Pulmonary artery endothelial cell (primary cell): ENCODE results near the gene ENDOU. TPM values are rescaled to one million over a fixed set of nuclear protein-coding genes. Genes with fewer than 3 reads are reported as not detected.

Experiments used
- DNase-seq: peaks from one replicate; pipeline ENCODE4 v3.0.0-alpha.2; 2011; ENCODE audit warnings: low read depth, low spot score
- total RNA-seq: library from RNA; depleted of rRNA; stranded (reverse); fragments of >200 nt; gene quantifications from 2 replicates; pipeline ENCODE4 v1.2.3, GENCODE V29; 2014

ENDOU gene
- total RNA-seq, 1 donor from 2014 or later, result not detected

DNA sequence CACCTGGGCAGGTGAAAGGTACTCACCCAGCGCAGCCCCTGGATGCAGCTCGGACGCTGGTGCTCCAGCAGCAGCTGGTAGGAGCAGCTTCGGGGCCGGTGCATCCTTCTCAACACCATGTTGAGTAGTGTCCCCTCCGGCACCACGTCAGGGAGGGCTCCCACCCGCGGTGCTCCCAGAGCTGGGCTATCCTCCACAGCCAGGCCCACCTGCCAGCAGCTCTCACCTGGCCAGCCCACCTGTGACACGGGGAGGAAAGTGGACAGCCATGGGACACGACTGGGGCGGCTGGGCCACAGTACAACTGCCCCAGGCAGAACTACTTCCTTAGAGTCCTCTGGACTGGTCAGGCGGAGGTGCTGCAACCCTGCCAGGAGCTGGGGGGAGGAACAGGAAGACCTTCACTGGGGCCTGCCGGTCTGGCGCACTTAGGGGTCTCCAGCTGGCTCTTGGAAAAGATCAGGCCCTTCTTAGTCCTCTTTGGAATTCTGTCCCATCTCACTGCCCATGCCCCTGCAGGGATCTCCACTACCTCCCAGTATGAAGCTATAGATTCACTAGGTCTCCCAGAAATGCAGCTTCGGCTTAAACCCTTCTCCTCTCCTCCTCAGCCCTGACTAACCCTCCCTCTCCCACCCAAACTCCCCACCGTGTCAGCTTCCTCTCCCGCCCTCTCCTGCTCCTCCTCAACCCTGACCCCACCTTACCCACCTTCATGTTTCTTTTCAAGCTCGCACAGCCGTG is 32.7 kb upstream of the ENDOU start:
- no peak for DNase-seq

DNA sequence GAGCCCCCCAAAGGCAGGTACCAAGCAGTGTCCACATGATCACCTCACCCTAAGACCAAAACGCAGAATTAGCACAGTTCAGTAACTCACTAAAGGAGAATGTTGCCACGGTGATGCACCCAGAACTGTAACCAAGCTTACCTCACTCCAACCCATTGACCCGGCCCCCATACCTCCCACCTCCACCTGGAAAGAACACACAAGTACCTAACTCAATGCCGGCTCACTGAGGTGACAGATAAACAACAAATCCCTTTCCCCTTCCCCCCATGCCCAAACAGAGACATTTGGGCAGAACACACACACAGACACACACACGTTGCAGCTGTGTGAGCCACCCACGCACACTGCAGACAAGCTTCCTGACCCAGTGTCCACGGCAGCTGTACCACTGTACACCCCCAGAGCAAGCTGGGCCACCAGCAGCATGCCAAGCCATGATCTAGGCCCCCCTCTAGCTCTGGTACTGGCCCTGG is 32.1 kb upstream of the ENDOU start:
- DNase-seq, result no peak

DNA sequence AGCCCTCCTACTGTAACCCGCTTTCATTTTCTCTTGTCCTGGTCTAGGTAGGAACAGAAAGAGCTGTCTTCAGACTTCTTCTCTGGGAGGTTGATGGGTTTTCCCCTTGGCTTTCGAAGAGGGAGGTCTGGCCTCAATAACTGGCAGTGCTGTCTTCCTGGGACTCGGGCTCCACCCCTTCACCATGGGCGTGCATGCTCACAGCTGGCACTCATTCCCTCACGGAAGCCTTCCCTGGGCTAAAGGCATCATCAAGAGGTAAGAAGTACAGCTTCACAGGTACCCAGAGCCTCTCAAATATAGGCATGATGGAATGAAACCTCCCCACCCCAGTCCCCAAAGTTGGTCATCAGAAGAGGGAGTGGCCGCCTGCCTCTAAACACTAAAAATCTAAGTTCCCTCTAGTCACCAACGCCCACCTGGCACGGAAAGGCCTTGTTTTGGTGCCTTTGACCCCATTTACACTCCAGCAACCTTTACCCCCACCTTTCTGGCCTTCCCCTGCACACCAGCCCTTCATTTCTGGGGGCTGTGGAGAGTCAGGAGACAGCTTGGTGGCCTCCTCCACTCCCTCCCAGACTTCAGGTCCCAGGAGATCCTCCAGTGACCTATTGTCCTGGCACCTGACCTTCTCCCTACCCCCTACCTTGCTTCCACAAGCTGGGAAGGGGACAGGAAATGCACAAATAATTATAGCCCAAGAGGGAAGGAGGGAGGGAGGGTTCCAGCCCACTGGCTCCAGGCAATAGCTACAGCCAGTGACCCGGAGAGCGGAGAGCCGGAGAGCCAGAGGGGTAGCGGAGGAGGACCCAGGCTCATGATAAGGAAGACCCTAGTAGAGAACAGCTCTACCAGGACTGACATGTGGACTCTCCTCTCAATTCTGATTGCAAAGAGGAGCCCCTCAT is 30.6 kb upstream of the ENDOU start:
- no peak for DNase-seq

DNA sequence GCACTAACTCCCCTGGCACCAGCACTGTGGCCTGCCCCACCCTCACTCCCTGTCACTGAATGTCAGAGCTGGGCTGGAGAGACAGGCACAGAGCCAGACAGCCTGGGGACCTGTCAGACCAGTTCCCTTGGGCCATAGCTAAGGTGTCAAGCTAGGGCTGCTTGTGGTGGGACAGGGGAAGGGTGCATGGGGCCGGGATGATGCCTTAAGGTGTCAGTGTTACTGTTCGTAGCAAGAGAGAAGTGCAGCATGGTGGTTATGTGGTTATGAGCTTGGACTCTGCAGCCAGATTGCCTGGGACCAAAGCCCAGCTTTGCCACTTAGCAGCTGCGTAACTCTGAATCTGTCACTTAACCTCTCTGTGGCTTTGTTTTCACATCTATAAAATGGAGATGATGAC is 29.6 kb upstream of the ENDOU start:
- DNase-seq, result no peak

DNA sequence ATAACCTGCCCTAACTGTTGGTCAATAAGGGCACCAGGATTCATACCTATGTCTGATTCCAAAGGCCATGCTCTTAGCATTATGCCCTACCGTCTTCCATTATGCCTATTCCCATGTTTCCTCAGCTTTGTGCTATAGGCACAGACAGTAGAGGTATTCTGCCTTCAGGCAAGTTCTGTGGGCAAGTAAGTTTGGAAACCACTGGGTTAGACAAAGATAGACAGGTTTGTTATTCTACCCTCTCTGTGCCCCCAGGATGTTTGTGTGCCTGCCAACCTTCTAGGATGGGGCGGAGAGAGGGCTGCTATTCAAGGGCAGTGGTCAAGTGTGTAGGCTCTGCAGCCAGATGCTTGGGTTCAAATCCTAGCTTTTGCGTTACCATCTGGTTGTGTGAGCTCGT is 28.8 kb upstream of the ENDOU start:
- no peak for DNase-seq

DNA sequence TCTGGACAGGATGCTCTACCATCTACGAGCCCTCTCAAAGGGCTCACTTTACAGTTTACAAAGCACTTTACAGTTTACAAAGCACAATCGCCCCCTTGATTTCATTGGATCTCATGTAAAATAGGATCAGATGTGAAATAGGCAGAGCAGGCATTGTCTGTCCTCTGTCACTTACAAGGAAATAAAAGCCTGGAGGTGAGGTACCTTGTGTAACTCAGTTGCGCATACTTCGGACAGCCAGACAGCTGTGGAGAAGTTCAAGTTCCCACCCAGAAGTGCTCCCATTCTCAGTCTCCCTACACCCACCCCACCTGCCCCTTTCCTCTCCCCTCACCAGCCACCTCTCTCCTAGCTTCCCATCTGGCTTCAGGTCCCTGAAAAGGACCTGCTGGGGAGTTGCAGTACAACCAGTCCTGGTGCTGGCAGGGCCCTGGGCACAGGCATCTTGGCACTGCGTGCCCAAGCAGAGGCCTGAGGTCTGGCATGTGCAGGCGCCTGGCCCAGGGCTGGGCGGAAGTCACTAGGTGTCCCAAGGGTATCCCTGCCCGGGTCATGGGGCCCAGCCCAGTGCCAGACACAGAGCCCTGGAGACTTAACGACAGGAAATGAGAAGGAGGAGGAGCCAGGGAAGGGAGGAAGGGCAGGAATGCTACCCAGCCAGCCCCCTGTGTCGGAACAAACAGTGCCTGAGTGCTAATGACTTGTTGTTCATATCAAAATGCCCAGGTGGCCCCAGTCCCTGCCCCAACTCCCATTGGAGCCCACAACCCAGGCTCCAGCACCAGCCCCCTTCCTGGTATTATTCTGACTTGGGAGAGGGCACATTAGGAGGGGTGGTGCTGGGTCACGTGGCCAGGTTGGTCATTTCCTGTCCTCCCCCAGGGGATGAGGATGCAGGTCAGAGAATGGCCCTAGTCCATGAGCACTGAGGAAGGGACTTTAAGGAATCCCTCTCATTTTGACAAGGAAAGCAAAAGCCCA is 28.0 kb upstream of the ENDOU start:
- no peak for DNase-seq

DNA sequence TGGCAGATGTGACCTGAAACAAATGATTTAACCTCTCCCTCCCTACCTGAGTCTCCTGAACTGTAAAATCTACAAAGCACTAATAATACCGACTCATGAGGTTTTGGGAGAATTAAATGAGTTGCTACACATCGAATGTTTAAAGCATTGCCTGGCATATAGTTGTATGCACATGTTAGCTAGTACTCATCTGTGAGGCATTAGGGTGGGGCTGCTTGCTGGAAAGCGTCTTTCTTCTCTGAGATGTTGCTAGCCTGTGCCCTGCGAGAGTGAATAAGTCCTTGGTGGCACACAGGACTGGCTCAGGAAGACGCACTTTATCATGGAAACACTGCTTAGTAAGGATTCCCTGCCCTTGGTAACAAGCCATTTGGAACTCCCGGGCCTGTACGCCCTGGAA is 27.3 kb upstream of the ENDOU start:
- DNase-seq, result no peak

DNA sequence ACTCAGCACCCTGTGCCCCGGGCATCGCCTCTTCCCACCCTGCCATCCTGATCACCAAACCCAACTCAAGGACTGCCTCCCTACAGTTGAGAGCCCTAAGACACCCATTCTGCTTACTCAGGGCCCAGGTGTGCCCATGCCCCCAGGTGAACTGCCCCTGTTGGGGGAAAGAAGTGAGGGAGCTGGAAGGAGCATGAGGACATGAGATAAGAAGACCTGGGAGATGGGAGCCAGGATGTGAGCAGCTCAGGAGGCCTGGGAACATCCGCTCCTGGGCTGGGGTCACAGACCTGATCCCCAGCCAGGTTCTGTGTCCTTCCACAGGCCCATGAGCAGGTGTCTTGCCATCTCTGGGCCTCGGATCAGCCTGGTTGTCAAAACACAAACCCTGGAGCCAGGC is 26.8 kb upstream of the ENDOU start:
- DNase-seq, result no peak

DNA sequence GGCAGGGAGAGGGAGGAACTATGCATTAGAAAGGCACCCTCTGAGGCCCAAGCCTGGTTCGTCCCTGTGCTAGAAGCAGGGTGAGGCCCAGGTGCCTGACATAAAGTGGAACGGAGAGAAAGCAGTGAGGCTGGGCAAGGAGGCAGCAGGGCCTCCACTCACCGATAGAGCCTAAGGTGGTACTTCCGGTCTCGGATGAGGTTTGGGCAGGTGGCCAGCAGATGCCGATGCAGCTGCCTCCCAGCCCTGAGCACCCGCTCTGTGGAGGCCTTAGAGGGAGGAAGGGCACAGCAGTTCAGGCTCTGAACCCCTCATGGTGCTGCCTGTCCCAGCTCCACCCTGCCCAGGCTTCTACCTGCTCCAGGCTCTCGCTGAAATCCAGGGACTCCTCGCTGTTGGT is 26.3 kb upstream of the ENDOU start:
- no peak for DNase-seq

DNA sequence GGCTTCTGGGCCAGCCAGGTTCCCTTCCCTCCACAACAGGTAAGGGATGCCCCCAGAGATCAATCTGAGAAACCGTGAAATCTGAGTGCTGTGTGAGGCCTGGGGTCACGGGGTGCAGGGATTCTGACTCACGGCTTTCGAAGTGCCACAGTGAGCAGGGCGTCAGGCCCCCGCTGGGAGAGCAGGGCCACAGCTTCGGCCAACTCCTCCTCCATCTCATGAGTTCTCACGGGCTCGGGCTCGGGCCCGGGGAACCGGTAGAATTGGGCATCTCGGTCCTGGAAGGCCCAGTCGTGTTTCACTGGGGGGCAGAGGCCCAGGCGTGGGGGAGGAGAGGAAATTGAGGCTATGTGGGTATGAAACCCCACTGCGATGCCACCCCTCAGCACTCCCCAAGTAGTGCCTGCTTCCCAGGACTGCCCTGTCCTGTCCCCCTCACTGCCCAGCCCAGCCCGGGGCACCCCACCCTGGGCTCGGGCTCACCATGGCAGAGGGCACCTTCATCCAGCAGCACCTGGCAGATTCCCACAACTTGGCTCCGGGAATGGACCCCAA is 25.7 kb upstream of the ENDOU start:
- DNase-seq, result no peak

DNA sequence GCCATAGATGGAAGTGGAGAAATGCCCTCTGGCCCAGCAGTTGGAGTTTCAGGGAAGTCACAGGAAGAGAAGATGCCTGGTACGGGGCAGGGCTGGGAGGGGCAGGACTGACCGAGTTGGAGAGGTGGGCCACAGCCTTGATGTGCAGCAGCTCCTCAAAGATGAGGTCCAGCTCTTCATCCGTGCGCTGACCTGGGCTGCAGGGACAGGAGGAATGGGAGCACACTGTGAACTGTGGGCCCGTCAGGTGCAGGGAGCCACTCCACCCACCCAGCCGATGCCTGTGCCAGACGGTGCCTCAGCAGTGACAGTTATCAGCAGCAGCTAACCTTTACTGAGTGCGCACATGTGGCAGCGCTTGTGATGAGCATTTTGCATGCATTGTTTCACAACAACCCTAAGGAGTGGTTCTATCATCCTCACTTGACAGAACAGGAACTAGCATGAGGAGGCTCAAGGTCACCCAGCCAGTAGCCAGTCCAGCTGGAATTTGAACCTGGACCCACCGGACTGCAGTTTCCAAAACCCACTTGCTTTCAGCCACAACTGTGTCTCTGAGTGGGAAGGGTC is 25.0 kb upstream of the ENDOU start:
- DNase-seq, result no peak

DNA sequence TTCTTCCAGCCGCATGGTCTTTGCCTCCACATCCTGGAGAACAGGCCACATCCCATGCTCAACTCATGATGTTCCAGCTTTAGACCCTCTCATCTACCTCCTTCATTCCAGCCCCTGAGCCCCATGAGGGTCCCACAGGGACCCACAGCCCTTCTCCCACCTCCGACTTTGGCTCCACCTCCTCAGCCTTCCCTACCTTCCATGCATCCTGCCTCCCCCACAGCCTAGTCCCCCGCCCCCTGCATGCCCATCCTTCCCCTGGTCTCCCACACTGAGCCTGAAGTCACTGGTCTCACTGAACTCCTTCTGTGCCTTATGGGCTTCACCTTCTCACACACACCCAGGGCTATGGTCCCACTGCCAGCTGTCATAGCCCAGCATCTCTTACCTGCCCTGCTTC is 23.6 kb upstream of the ENDOU start:
- DNase-seq, result no peak

DNA sequence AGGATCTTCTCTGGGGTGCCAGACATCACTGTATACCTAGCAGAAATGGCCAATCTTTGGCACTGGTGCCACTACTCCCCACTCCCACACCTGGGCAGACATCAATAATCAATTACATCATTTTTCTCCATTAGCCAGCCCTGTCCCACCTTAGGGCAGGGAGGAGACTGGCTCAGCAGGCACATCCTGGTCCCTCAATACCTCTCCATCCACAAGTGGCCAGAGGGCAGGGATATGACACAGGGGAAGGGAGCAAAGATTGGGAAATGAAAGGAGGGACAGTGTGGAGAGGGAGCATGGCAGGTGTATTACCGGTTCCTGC is 23.2 kb upstream of the ENDOU start:
- DNase-seq, result no peak

DNA sequence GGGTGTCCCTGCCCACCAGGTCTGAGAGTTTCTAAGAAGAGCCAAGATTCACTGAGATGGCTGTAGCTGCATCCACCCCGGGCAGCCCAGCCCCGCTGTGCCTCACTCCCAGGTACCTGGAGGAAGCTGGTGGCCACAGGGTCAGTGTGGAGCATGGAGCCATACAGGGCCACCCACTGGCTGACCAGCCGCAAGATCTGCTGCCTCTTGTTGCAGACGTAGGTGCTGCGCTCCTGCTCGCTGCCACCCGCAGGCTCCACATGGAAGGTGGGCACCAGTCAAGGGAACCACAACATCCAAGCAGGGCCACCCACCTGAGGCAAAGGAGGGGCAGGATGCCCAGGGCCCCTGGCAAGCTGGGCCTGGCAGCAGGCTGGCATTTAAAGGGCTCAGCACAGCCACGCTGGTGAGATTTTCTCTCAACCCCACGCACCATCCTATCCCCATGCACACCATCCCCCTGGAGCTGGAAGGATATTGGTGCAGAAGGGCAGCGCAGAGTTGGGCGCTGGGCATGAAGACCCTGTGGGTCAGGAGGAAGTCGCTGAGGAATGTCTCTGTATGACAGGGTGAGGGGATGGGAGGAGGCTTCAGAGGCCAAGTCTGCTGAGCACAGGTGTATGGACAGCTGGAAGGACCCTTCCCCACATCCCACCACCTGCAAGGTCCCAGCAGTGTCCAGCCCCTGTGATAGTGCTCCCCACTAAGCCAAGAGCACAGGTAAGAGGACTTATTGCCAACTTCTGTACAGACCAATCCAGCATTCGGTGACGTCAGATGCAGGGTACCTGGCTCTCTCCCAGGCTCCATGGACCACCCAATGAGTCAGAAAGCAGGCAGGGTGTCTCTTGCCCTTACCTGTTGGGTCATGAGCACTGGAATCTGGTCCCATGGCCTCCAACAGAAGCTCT is 22.6 kb upstream of the ENDOU start:
- DNase-seq, result no peak

DNA sequence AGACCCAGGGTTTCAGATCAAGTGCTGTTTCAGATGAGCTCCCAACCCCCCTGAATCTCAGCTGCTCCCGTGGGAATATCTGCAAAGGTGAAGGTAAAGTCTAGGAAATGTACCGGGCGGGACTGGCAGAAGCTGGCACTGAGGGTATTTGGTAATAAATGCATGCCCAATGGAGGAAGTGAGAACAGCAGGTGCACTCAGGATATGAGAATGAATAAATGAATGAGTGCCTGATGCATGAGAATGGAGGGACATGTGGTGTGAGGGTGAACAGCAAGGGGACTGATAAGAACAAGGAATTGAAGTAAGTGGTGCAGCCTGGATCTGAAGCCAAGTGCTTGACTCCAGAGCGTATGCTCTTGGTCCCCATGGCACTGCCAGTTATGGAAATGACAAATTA is 21.8 kb upstream of the ENDOU start:
- no peak for DNase-seq

DNA sequence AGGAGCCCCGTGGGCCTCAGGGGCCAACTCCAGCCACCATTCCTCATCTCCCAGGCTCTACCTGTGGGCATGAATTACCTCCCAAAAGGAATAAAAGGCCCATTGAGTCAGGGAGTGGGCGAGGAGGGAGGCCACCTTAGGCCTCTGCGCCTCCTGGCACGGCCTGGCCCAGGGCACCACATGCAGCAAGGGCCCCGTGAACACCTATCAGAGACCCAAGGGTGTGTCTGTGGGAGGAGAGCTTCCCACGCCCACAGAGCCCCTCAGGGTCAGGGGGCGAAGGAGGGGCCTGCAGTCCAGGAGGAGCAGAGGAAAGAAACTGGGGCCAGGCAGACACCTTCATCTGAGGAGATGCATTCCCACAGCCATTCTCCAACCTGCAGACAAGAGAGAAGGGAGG is 21.2 kb upstream of the ENDOU start:
- no peak for DNase-seq

DNA sequence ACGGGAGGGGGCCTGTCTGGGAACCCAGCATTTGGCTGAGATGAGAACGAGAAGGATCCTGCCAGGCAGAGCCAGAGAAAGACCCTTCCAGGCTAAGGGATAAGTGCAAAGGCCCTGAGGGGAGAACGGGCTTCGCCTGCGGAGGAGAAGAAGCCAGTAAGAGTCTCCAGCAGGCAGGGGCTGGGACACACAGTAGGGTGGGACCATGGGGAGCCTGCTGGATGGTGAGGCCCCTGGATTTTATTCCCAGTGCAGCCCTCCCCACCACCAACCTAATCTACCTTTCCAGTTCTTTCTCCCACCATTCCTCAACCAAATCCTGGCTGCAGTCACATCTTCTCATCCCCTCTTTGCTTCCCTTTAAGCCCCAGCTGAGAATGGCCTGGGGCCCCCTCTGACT is 20.8 kb upstream of the ENDOU start:
- DNase-seq, result no peak

DNA sequence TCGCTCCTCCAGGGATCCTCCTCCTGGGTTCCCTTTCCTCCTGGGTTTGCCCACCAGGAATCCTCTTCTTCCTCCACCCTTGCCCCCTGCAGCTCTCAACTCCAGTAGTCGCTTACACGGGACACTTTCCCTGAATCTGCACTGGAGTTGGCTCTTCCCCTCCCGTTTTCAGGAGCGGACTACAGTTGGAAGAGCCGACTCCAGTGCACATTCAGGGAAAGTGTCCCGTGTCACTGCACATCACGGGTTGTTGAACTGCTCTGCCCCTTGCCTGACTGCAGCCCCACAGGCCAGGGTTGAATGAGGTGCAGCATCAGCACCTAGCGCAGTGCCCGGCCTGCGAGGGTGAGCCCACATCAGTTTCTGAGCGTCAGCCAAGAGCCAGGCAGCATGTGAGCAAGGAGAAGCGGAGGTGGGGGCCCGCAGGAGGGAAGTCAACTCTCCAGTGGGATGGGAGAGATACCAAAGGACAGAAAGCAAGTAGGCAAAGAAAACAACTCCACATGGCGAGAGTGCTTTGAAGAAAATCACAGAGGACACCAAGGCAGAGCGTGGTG is 20.3 kb upstream of the ENDOU start:
- DNase-seq, result no peak

DNA sequence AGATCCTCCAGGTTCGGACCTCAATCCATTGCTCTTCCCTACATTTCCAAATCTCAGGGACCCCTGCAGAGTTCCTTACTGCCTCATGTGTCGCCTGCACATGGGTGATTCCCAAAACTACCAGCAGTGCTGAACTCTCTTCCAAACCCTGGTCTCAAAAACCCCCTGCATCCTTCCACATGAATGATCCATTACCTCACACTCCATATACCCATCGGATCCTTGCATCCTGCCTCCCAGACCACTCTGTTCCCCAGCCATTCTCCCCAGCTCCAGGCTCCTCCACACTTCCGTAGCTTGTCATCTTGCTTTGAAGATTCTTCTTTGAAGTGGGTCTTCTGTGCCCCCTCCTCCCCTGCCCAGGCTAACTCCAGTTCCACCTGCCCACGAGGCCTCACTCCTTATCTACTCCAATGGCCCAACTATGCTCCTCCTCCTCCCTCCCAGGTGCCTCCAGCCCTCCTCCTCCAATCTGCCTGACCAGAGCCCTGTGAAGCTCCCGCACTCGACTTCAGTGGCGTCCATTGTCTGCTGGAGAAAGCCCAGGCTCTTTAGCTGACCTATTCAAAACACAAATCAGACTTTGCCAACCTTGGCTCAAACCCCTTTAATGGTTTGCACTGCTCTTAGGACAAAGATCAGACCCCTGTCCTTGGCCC is 19.6 kb upstream of the ENDOU start:
- no peak for DNase-seq
